Lower leg skin (tissue), 3 donors: ENCODE data around the gene COL4A1.

Experiments used
- POLR2A ChIP-seq, 2 donors: fragments of 450-650 bp; IDR thresholded peaks; one replicate each; pipeline ENCODE4 v1.6.1; 2016 to 2017; ENCODE audit warnings: antibody characterized with exemption in 2 of 2, mild to moderate bottlenecking in 1 of 2, moderate library complexity in 1 of 2
- TF ChIP-seq, protein P1 (sequence below), 3 donors: fragments of 450-650 bp; IDR thresholded peaks; one replicate each; pipeline ENCODE4 v1.5.1; 2016; ENCODE audit warnings: antibody characterized with exemption in 3 of 3, mild to moderate bottlenecking in 3 of 3, moderate library complexity in 2 of 3

DNA sequence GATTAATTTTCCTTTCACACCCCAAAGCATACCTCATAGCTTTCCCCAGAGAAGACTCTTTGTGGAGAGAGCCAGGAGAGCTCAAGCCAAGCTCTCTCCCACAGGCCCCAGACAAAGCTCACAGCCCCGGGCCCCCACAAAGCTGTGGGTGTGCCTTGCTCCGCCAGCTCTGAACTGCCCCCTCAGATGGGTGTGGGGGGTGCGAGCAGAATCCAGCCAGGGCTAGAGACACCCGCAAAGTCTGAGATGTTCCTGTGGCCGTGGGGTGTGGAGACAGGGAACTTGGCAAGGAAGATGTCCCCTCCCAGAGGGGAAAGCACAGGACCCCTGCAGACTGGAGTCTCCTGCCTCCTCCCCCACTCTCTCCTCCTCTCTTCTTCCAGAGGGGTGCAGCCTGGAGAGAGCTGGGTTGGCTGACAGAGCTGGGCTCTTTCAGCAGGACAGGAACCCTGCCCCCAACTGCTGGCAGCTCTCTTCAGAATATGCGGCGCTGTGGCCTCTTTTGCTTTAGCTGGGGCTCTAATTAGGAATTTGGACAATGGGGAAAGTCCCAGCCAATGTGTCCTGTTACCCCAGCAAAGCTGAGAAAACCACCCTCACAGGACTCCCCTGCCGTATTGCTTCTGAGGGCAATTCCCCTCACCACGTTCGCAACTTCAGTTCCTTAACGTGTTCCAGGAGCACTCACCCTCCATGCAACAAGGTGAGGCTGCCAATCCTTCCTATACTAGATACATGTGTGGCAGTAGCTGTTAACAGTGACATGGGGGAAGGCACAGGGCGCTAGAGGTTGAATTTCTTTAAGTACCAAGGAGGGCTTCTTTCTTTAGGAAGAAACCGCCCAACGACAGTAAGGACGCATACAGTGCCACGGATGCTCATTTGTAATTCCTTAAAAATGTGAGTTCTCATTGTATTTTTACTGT, 170.0 kb downstream of the COL4A1 start:
- TF ChIP-seq, protein P1, sequence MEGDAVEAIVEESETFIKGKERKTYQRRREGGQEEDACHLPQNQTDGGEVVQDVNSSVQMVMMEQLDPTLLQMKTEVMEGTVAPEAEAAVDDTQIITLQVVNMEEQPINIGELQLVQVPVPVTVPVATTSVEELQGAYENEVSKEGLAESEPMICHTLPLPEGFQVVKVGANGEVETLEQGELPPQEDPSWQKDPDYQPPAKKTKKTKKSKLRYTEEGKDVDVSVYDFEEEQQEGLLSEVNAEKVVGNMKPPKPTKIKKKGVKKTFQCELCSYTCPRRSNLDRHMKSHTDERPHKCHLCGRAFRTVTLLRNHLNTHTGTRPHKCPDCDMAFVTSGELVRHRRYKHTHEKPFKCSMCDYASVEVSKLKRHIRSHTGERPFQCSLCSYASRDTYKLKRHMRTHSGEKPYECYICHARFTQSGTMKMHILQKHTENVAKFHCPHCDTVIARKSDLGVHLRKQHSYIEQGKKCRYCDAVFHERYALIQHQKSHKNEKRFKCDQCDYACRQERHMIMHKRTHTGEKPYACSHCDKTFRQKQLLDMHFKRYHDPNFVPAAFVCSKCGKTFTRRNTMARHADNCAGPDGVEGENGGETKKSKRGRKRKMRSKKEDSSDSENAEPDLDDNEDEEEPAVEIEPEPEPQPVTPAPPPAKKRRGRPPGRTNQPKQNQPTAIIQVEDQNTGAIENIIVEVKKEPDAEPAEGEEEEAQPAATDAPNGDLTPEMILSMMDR (IDR thresholded peaks at IDR 0.05): no peak
- TF ChIP-seq POLR2A (IDR thresholded peaks at IDR 0.05): no peak
